ENCODE measurements around the gene RHOF. TPM values are rescaled to one million over a fixed set of nuclear protein-coding genes. Genes with fewer than 3 reads are reported as not detected.

Gene RHOF
- total RNA-seq, 1 donor from 2014 or later, result 28.7 TPM

DNA sequence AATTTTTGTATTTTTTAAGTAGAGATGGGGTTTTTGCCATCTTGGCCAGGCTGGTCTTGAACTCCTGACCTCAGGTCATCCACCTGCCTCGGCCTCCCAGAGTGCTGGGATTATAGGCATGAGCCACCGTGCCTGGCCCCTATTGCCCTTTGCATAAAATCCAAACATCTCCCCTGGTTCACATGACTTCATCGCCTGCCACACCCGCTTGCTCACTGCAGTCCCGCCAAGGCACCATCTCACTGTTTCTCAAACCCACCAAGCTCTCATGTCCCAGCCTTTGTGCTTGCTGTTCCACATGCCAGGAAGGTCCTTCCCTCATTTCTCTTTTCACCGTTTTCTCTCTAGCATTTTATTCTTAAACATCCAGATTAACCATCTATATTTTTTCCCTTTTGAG is 9.7 kb downstream of the RHOF start:
- intact Hi-C loops (cut with DNase I), result no loop called here
- H3K4me1 ChIP-seq, result peaks cover 55% of the 10 kb centered on the region
- no peaks in the 10 kb centered on the region for H3K9me3 ChIP-seq
- H3K36me3 ChIP-seq, result peaks cover 23% of the 10 kb centered on the region
- H3K27me3 ChIP-seq (ENCODE audit: low read depth), result no peaks in the 10 kb centered on the region
- no peak overlapping the region for H3K27ac ChIP-seq
- no peak for DNase-seq
- no peak overlapping the region for H3K4me3 ChIP-seq
- TF ChIP-seq, protein P1, sequence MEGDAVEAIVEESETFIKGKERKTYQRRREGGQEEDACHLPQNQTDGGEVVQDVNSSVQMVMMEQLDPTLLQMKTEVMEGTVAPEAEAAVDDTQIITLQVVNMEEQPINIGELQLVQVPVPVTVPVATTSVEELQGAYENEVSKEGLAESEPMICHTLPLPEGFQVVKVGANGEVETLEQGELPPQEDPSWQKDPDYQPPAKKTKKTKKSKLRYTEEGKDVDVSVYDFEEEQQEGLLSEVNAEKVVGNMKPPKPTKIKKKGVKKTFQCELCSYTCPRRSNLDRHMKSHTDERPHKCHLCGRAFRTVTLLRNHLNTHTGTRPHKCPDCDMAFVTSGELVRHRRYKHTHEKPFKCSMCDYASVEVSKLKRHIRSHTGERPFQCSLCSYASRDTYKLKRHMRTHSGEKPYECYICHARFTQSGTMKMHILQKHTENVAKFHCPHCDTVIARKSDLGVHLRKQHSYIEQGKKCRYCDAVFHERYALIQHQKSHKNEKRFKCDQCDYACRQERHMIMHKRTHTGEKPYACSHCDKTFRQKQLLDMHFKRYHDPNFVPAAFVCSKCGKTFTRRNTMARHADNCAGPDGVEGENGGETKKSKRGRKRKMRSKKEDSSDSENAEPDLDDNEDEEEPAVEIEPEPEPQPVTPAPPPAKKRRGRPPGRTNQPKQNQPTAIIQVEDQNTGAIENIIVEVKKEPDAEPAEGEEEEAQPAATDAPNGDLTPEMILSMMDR (IDR thresholded peaks at IDR 0.05), result no peak
- no peak for ATAC-seq

DNA sequence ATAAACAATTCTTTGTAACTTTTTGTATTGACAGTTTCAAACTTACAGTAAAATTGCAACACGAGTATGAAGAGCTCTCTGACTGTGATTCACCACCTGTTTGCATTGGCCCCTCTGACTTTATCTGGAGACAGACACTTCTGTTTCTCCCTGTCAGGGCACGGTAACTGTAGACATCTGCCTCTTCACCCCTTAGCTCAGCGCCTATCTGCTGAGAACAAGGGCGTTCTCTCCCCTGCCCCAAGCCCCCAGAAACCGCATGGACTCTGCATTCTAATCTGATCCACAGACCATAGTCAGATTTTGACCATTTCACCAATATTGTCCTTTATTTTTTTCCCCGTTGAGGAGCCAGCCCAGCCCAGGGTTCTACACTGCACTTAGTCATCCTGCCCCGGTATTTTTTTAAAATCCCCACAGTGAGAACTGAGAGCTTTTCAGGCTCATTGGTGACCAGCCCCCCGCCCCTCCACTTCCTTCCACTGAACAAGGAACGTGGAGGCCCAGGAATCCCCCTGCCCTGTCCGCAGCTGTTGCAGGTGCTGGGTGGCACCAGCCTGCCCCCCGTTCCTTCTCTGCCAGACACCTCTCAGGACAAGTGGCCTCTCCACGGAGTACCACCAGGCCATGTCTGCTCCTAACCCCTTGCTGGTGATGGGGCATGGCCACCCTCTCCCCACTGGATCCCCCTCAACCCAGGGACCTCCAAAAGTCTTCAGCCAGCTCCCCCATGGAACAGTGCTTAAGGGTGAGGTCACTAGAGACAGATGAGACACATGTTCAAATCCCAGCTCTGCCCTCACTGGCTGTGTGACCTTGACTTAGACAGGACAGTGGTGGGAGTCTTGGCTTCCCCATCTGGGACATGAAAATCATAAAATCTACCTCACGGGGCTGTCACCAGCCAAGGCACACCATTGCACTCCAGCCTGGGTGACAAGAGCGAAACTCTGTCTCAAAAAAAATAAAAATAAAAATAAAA is 11.2 kb downstream of the RHOF start:
- H3K4me3 ChIP-seq, result no peak overlapping the region
- ATAC-seq (no peak), DNase-seq (no peak)
- TF ChIP-seq, protein P1 (IDR thresholded peaks at IDR 0.05), result no peak
- H3K9me3 ChIP-seq, result no peaks in the 10 kb centered on the region
- H3K27ac ChIP-seq, result peak overlapping the region; percentile 39
- peaks cover 44% of the 10 kb centered on the region for H3K4me1 ChIP-seq
- peaks cover 23% of the 10 kb centered on the region for H3K36me3 ChIP-seq
- no peaks in the 10 kb centered on the region for H3K27me3 ChIP-seq (ENCODE audit: low read depth)
- intact Hi-C loops (cut with DNase I), result no loop called here

DNA sequence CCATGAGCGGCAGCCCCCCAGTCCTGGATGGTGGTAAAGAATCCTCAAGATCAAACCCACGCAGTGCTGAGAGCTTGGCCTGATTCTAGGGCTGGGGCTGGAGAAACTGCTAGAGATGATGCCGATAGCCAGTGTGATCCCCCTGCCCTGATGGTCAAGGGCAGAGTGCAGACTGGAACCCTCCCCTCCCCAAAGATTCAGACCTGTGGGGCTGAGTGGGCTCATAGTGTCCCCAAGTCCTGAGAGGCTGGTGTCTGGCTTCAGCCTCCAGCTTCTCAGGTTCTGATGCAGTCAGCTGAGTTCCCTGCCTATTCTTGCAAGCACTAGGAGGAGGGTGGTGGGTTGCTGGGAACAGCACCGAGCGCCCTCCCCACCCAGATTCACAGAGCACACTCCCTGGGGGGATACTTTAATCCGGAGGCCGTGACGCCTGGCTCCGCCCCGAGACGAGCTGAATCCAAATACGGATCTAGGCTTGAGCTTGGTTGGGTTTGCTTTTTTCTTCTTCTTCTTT is 11.9 kb downstream of the RHOF start:
- Histone ChIP-seq H3K27ac (peak overlapping the region; percentile 39), H3K4me3 (no peak overlapping the region), H3K9me3 (no peaks in the 10 kb centered on the region), H3K4me1 (peaks cover 37% of the 10 kb centered on the region), H3K36me3 (peaks cover 23% of the 10 kb centered on the region), H3K27me3 (ENCODE audit: low read depth) (no peaks in the 10 kb centered on the region)
- ATAC-seq (no peak), DNase-seq (no peak)
- intact Hi-C loops (cut with DNase I), result no loop called here
- TF ChIP-seq, protein P1 (IDR thresholded peaks at IDR 0.05), result no peak

DNA sequence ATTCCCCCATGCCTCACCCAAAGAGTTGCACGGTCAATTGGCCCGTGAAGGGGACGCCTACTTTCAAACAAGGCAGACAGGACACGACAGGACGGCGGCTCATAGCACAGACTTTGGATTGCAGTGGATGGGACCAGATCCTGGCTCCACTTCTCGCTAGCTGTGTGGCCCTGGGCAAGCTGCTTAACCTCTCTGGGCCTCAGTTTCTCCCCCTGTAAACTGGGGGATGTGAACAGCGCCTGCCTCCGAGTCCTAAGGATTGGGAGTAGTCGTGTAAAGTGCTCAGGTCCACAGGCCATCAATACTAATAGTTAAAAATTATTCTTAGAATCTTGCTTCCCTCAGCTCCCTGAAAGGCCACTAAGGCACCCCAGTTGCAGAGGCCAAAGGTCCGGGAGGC is 13.1 kb downstream of the RHOF start:
- Histone ChIP-seq H3K27ac (no peak overlapping the region), H3K4me1 (peaks cover 34% of the 10 kb centered on the region), H3K36me3 (peaks cover 23% of the 10 kb centered on the region), H3K4me3 (no peak overlapping the region), H3K27me3 (ENCODE audit: low read depth) (no peaks in the 10 kb centered on the region), H3K9me3 (no peaks in the 10 kb centered on the region)
- TF ChIP-seq, protein P1 (IDR thresholded peaks at IDR 0.05), result no peak
- intact Hi-C loops (cut with DNase I), result no loop called here
- no peak for DNase-seq
- ATAC-seq, result no peak

DNA sequence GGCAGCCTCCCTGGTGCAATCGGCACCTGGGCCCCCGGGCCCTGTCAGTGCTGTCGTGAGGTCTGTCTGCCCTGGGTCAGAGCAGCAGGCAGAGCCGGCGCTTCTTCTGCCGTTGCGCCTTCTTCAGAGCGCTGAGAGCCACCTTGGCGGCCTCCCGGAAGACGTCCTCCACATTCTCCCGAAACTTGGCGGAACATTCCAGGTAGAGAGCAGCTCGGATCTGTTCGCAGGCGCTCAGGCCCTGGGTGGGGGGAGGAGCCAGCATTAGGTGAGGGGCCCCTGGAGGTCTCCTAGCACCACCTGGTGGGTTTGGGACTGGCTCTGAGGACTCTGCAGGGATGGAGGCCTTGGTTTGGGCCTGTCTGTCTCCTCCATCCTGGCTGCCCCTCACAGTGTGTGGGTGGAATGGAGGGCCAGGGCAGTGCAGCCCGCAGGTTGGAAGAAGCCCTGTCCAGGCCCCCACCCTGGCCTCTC is 14.0 kb downstream of the RHOF start:
- Histone ChIP-seq H3K27me3 (ENCODE audit: low read depth) (no peaks in the 10 kb centered on the region), H3K4me3 (no peak overlapping the region), H3K36me3 (peaks cover 23% of the 10 kb centered on the region), H3K27ac (peak overlapping the region; percentile 41), H3K9me3 (no peaks in the 10 kb centered on the region), H3K4me1 (peaks cover 28% of the 10 kb centered on the region)
- no peak for DNase-seq
- TF ChIP-seq, protein P1 (IDR thresholded peaks at IDR 0.05), result no peak
- intact Hi-C loops (cut with DNase I), result loop anchor here (10.0 kb wide), 1 partner anchor 85 kb away; no protein-coding TSS in a partner anchor
- ATAC-seq, result peak in 1 of 2 donors; percentile 30
